ENCODE data around the gene REXO4.

REXO4 gene

GRCh38 chr9:133449760-133450159 lies 31.9 kb upstream of the REXO4 start:
- DNase-seq (ENCODE audit: low read depth in 2 of 2) = no peak

GRCh38 chr9:133448487-133448972 lies 30.7 kb upstream of the REXO4 start:
- no peak for DNase-seq (ENCODE audit: low read depth in 2 of 2)

DNA sequence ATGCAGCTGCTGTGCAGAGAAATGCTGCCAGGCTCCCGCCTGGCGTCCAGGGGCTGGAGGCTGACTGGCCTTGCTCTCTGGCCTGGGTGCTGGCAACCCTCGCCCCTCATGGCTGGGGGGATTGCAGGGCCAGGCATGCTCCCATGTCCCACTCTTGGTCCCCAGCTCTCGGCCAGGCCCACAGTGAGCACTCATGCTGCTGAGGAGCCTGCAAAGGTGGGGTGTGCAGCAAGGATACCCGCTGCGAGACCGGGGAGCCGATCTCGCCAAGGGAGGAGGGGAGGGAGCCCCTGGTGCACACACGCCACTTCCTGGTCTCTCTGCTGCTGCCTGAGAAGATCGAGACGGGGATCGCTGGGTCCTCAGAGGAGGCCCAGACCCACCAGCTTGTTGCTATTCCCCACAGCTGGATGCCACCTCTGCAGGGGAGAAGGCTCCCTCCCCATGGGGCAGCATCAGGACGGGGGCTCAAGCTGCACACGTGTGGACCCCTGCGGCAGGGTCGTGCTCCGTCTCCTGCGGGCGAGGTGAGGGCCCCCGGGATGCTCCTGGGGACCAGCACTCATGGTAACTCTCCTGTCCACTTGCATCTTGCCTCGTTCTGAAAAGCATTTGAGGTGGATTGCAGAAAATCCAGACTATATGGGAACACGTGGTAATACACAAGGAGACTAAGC lies 27.6 kb upstream of the REXO4 start:
- DNase-seq (ENCODE audit: low read depth in 2 of 2) = no peak

GRCh38 chr9:133443982-133444381 lies 26.2 kb upstream of the REXO4 start:
- DNase-seq (ENCODE audit: low read depth in 2 of 2) = no peak

- no peak for DNase-seq (ENCODE audit: low read depth in 2 of 2)
These were observed 25.4 kb upstream of the REXO4 start for GRCh38 chr9:133443248-133443647.

DNA sequence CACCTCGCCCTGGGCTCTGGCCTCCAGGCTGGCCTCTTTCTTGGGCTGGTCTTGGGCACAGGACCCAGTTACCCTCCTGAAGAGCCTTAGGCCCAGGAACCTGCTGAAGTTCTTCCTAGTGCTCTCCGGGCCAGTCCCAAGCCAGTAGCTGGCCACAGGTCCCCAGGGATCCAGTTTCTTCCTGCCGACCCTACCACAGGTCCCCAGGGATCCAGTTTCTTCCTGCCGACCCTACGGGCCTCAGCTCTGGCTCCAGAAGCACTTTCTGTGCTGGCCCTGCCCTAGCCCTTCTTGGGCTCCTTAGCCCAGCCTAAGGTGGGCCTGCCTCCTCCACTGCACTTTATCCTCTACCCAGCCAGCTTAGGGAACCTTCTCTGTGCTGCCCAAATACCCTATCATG lies 23.8 kb upstream of the REXO4 start:
- DNase-seq (ENCODE audit: low read depth in 2 of 2) = no peak

DNA sequence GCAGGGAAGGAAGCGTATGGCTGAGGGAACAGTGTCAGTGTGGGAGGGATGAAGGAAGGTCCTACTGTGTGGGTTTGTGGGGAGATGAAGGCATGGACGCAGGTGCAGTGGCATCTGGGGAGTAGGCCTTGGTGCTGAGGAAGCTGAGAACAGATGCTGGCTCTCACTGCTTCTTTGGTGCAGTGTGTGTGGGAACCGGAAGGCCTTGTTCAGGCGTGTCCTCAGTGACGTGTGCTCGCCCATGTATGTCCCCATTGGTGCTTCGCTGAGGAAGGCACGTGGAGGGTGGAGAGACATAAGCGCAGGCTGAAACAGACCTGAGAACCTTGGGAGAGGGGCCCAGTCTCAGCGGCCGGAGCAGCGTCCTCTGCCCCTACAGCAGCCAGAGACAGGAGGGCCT lies 23.1 kb upstream of the REXO4 start:
- no peak for DNase-seq (ENCODE audit: low read depth in 2 of 2)

GRCh38 chr9:133439337-133439736 lies 21.5 kb upstream of the REXO4 start:
- no peak for DNase-seq (ENCODE audit: low read depth in 2 of 2)

GRCh38 chr9:133437753-133438531 lies 20.1 kb upstream of the REXO4 start:
- no peak for DNase-seq (ENCODE audit: low read depth in 2 of 2)

DNA sequence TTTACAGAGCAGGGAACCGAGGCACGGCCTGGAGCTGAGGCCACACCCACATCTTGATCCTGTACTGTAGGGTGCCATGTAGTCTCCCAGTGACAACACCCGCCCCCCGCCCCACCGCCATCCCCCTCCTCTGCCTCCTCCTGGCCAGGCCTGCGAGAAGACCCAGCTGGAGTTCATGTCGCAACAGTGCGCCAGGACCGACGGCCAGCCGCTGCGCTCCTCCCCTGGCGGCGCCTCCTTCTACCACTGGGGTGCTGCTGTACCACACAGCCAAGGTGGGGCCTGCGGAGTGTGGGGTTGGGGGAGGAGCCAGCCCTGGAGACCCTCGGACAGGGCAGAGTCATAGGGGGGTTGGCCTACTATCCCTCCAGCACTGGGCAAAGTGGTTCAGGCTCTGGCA lies 18.9 kb upstream of the REXO4 start:
- DNase-seq (ENCODE audit: low read depth in 2 of 2) = no peak

DNA sequence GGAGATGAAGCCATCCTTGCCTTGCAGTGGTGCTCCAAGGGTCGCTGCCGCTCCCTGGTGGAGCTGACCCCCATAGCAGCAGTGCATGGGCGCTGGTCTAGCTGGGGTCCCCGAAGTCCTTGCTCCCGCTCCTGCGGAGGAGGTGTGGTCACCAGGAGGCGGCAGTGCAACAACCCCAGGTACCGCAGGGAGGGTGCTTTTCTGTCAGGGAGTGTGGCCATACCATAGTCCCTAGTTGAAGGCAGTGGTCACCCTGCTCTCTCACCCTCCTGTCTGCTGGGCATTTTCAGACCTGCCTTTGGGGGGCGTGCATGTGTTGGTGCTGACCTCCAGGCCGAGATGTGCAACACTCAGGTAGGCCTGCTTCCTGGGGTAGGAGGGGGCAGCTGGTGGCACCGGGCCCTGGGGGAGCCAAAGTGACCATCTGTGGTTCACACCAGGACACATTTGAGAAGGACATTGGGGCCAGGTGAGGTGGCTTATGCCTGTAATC lies 15.6 kb upstream of the REXO4 start:
- DNase-seq (ENCODE audit: low read depth in 2 of 2) = no peak

- DNase-seq (ENCODE audit: low read depth in 2 of 2) = no peak
These were observed 12.4 kb upstream of the REXO4 start for GRCh38 chr9:133430244-133430643.

- DNase-seq (ENCODE audit: low read depth in 2 of 2) = no peak
These were observed 11.9 kb upstream of the REXO4 start for GRCh38 chr9:133429641-133430161.

- no peak for DNase-seq (ENCODE audit: low read depth in 2 of 2)
These were observed 11.4 kb upstream of the REXO4 start for GRCh38 chr9:133429214-133429613.

DNA sequence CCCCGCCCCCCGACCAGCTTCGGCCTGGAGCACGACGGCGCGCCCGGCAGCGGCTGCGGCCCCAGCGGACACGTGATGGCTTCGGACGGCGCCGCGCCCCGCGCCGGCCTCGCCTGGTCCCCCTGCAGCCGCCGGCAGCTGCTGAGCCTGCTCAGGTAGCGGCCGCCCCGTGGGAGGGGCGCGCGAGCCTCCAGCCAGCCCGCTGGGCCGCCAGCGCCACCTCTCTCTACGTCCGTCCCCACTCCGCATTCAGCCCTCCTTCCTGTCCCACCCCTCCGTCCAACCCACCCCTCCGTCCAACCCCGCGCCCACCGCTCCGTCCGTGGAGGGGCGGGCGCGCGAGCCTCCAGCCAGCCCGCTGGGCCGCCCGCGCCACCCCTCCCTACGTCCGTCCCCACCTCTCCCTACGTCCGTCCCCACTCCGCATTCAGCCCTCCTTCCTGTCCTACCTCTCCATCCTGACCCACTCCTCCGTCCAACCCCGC lies 10.8 kb upstream of the REXO4 start:
- DNase-seq (ENCODE audit: low read depth in 2 of 2) = no peak

- no peak for DNase-seq (ENCODE audit: low read depth in 2 of 2)
These were observed 10.0 kb upstream of the REXO4 start for GRCh38 chr9:133427658-133428348.

DNA sequence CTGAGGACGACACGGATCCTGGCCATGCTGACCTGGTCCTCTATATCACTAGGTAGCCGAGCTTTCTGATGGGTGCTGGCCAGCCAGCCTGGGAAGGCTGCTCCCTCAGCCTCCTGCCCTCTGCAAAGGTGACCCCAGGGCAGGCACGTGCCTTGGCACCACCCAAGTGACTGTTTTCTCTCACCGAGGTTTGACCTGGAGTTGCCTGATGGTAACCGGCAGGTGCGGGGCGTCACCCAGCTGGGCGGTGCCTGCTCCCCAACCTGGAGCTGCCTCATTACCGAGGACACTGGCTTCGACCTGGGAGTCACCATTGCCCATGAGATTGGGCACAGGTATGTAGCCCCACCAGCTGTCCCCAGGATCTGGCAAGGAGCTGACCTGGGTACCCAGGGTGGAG lies 8.2 kb upstream of the REXO4 start:
- DNase-seq (ENCODE audit: low read depth in 2 of 2) = no peak

DNA sequence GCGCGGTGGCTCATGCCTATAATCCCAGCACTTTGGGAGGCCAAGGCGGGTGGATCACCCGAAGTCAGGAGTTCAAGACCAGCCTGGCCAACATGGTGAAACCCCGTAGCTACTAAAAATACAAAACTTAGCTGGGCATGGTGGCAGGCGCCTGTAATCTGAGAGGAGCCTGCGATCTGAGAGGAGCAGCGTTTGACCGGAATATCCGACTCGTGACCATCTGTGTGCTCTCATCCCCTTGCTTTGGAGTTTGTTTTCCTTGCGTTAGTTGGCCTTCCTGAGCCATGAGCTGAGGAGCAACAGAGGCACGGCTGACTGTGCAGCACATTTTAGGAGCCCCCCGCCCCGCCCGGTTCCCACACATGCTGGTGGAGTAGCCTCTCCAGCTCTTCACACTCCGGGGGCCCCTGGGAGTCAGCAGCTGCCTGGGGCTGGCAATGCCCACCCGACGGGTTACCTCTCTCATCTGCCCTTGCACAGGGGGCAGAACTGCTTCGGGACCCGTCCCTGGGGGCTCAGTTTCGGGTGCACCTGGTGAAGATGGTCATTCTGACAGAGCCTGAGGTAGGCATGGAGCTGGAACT lies 7.3 kb upstream of the REXO4 start:
- no peak for DNase-seq (ENCODE audit: low read depth in 2 of 2)

DNA sequence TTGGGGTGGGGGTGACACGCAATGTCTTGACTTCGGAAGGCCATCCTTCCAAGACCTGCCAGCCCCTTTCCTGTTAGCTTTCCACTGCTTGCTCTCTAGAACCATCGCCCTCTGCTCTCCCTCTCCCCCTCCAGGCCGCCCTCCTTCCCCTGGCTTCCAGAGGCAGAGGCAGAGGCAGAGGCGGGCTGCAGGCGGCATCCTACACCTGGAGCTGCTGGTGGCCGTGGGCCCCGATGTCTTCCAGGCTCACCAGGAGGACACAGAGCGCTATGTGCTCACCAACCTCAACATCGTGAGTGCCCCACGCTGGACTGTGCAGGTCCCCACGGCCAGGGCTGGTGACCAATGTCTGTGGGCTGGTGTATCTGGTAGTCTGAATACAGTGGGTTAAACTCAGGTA lies 6.4 kb upstream of the REXO4 start:
- DNase-seq (ENCODE audit: low read depth in 2 of 2) = no peak

DNA sequence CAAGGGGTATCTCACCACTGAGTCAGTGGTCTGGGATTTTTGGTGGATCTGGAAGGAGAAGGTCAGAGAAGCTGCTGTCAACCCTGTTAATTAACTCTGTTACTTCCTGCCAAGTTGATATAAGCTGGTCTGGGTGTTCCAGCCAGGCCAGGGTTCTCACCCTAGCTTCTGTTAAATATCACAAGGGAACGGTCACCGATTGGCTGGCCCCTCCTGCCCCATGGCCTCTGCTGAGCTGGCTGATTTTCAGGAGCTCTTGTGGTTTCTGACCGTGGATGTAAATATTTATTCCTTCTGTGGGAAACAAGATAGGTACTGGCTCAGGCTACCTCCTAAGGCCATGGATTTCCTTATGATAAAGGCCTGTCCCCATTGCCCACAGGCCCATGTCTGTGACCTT lies 5.4 kb upstream of the REXO4 start:
- no peak for DNase-seq (ENCODE audit: low read depth in 2 of 2)

GRCh38 chr9:133421615-133422542 lies 4.1 kb upstream of the REXO4 start, which contains the start of gene ADAMTS13:
Gene ADAMTS13 (plus strand): TSS chr9:133422367. CDS start chr9:133422444, 77 bp downstream.
- DNase-seq (ENCODE audit: low read depth in 2 of 2) = no peak

Data from fibroblast of skin of left biceps (primary cell).